HEK293T (cell line): Measurements from ENCODE around the gene EFNA5.
"Not testable (repeated sequence)": the region's sequence is repeated elsewhere in the genome, so short reads cannot be mapped to it uniquely, and the experiment has no call there.

ENCODE experiments used
- CTCF ChIA-PET: fragments of 350-600 bp; formaldehyde crosslinking; extraction: SDS; loops from one replicate; lab custom pipeline; 2021; ENCODE audit warnings: antibody characterized with exemption, inconsistent platforms; lab: Yijun Ruan, JAX
- POLR2A ChIA-PET: fragments of 350-600 bp; formaldehyde crosslinking; extraction: SDS; loops from one replicate; lab custom pipeline; 2020; ENCODE audit warnings: antibody characterized with exemption, inconsistent platforms; lab: Yijun Ruan, JAX
- DNase-seq: peaks from one replicate; pipeline ENCODE4 v3.0.0; 2012; ENCODE audit warnings: mixed read lengths; ENCODE audit errors: extremely low spot score
- ARNT ChIP-seq: fragments of 450-650 bp; IDR thresholded peaks from 2 replicates; pipeline ENCODE4 v1.6.1; 2017; ENCODE audit warnings: mild to moderate bottlenecking
- BHLHE40 ChIP-seq: fragments of 450-650 bp; IDR thresholded peaks from 2 replicates; pipeline ENCODE4 v1.6.1; 2016; ENCODE audit warnings: mild to moderate bottlenecking, moderate library complexity, borderline replicate concordance
- CTBP1 ChIP-seq: fragments of 450-650 bp; IDR thresholded peaks from 2 replicates; pipeline ENCODE4 v1.6.1; 2016; ENCODE audit warnings: borderline replicate concordance
- ELF4 ChIP-seq: fragments of 450-650 bp; IDR thresholded peaks from 2 replicates; pipeline ENCODE4 v1.6.1; 2017; ENCODE audit warnings: antibody characterized with exemption
- FOXA1 ChIP-seq: fragments of 450-650 bp; IDR thresholded peaks from 2 replicates; pipeline ENCODE4 v1.6.1; 2016; ENCODE audit warnings: mild to moderate bottlenecking
- FOXK2 ChIP-seq: fragments of 450-650 bp; IDR thresholded peaks from 2 replicates; pipeline ENCODE4 v1.6.1; 2016; ENCODE audit warnings: mild to moderate bottlenecking
- FOXM1 ChIP-seq: fragments of 450-650 bp; IDR thresholded peaks from 2 replicates; pipeline ENCODE4 v1.6.1; 2017; ENCODE audit warnings: mild to moderate bottlenecking, borderline replicate concordance
- HDGF ChIP-seq: fragments of 450-650 bp; IDR thresholded peaks from 2 replicates; pipeline ENCODE4 v1.6.1; 2017; ENCODE audit warnings: antibody characterized with exemption, borderline replicate concordance
- L3MBTL2 ChIP-seq: fragments of 450-650 bp; conservative IDR thresholded peaks from 2 replicates; pipeline ENCODE4 v1.6.1; 2016; ENCODE audit warnings: mild to moderate bottlenecking
- LEF1 ChIP-seq: fragments of 450-650 bp; IDR thresholded peaks from 2 replicates; pipeline ENCODE4 v1.6.1; 2017; ENCODE audit warnings: mild to moderate bottlenecking, borderline replicate concordance
- NFRKB ChIP-seq: fragments of 450-650 bp; IDR thresholded peaks from 2 replicates; pipeline ENCODE4 v1.6.1; 2016; ENCODE audit warnings: mild to moderate bottlenecking, moderate library complexity
- SP1 ChIP-seq: fragments of 450-650 bp; IDR thresholded peaks from 2 replicates; pipeline ENCODE4 v1.6.1; 2017
- SUZ12 ChIP-seq: fragments of 450-650 bp; IDR thresholded peaks from 2 replicates; pipeline ENCODE4 v1.6.1; 2016; ENCODE audit warnings: mild to moderate bottlenecking
- TARDBP ChIP-seq: fragments of 450-650 bp; IDR thresholded peaks from 2 replicates; pipeline ENCODE4 v1.6.1; 2016
- ZNF384 ChIP-seq: fragments of 450-650 bp; IDR thresholded peaks from 2 replicates; pipeline ENCODE4 v1.6.1; 2016
- TF ChIP-seq, protein P1 (sequence below): fragments of 450-650 bp; IDR thresholded peaks from 2 replicates; pipeline ENCODE4 v1.6.1; 2016

Gene EFNA5

DNA sequence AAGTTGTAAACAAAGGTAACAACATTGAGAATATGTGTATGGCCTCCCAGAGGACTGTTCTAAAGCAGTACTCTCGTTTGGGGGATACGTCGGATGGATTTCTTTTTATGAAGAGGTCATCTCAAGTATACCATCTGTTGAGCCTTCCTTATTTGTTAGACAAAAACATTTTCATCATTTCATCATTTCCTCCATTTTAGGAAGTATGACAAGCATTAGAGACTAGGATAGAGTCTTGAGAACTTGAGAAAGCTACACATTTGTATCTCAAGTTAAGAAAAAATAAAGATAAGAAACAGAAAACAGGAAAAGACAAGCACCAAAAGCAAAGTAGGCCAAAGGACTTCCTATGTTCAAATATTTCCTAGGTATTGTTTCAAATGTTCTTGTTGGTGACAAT, 307.0 kb downstream of the EFNA5 start:
- no peak for DNase-seq
- POLR2A ChIA-PET = no interaction called here
- TF ChIP-seq ZNF384 = no peak
- no peak for TF ChIP-seq BHLHE40
- no peak for TF ChIP-seq SP1
- no peak for TF ChIP-seq NFRKB
- no peak for TF ChIP-seq TARDBP
- CTCF ChIA-PET = interaction anchor here (0.6 kb wide), 2 partner anchors 112 to 214 kb away, joined by 3 to 5 read pairs; no protein-coding TSS in a partner anchor

DNA sequence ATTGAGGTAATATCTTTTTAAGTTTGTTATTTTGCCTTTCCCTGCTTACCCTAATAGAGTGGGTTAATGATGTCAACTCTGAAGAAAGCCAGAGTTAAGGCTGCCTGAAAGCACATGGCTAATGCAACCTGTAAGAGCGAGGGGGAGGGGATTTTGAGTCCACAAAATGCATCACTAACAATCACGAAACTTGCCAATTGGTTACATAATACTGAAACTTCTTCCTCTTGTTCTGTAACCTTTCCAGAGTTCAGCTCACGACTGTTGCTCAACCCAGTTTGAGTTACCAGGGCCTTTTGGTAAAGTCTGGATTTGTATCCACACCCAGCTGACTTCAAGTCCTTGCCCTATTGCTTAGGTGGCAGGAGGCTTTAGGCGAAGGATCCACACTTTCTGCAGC, 308.8 kb downstream of the EFNA5 start:
- POLR2A ChIA-PET = no interaction called here
- TF ChIP-seq TARDBP = no peak
- TF ChIP-seq, protein P1, sequence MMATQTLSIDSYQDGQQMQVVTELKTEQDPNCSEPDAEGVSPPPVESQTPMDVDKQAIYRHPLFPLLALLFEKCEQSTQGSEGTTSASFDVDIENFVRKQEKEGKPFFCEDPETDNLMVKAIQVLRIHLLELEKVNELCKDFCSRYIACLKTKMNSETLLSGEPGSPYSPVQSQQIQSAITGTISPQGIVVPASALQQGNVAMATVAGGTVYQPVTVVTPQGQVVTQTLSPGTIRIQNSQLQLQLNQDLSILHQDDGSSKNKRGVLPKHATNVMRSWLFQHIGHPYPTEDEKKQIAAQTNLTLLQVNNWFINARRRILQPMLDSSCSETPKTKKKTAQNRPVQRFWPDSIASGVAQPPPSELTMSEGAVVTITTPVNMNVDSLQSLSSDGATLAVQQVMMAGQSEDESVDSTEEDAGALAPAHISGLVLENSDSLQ = no peak
- TF ChIP-seq NFRKB = no peak
- TF ChIP-seq FOXK2 = no peak
- TF ChIP-seq BHLHE40 = no peak
- TF ChIP-seq ELF4 = no peak
- TF ChIP-seq HDGF = no peak
- no peak for TF ChIP-seq CTBP1
- no peak for TF ChIP-seq ARNT
- no peak for TF ChIP-seq L3MBTL2
- TF ChIP-seq ZNF384 = no peak
- no peak for TF ChIP-seq FOXA1
- no peak for TF ChIP-seq LEF1
- no peak for TF ChIP-seq SUZ12
- TF ChIP-seq FOXM1 = no peak
- TF ChIP-seq SP1 = no peak
- CTCF ChIA-PET = interaction anchor here (0.6 kb wide), 1 partner anchor 471 kb away, joined by 3 read pairs; no protein-coding TSS in a partner anchor
- no peak for DNase-seq

DNA sequence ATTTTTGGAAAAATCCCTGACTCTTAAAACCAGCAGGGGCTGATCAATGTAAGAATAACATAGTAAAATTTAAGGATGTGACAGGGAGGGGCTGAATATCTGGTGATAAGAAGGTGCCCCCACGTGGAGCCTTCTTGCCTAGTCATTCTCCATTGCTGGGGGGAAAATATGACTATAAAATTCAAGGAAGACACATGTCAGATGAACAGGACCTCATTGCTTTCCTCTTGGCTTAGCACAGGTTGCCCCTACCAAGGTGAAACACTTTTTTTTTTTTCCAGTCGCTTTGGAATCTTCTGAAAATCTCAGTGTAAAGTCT, 310.9 kb downstream of the EFNA5 start:
- TF ChIP-seq SUZ12 (no peak), L3MBTL2 (no peak), ARNT (no peak), FOXA1 (no peak), ELF4 (no peak), NFRKB (no peak), LEF1 (no peak), BHLHE40 (no peak), TARDBP (no peak), ZNF384 (no peak), CTBP1 (no peak), FOXK2 (no peak), SP1 (no peak), HDGF (no peak), FOXM1 (no peak)
- TF ChIP-seq, protein P1 = no peak
- no peak for DNase-seq
- POLR2A ChIA-PET = no interaction called here
- CTCF ChIA-PET = interaction anchor here (0.9 kb wide), 1 partner anchor 22 kb away, joined by 4 read pairs; no protein-coding TSS in a partner anchor

DNA sequence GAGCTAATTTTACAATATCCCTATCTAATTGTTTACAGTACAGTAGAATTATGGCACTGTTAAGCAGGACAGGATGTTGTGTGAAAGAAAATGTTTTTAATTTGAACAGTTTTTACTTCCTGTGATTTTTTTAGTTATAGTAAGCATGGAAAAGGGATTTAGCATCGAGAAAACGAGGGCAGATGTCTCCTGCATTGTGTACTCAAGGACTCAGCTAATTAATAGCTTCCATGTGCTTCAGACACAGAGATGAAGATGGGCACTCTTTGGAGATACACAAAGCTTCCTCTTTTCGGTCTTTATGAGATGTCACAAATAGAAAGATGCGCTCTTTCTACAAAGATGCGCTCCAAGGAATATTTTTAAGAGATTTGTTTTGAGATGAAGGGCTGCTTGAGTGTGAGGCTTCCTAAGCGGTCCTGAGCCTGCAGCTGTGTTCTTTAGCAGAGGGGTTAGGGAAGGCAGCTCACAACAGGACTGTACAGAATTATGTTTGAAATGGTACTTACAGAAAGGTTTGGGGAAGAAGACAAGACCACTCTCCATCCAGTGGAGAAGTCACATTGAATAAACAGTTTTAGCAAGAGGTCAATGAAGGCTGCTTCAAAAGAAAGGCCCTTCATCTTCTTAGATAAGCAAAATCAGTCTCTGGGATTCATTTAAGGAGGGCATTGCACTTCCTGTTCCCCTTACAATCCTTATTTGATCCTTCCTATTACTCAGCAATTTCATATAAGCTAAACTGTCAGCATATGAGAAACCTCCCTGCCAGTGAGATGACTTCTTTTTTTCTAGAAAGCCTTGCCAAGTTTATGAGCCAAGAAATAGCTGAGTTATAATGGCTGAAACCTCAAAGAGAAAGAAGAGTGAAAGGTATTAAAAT, 311.5 kb downstream of the EFNA5 start:
- no peak for TF ChIP-seq HDGF
- no peak for TF ChIP-seq FOXK2
- no peak for TF ChIP-seq ARNT
- TF ChIP-seq NFRKB = no peak
- TF ChIP-seq ELF4 = no peak
- TF ChIP-seq BHLHE40 = no peak
- no peak for TF ChIP-seq SP1
- no peak for TF ChIP-seq FOXM1
- TF ChIP-seq SUZ12 = no peak
- POLR2A ChIA-PET = no interaction called here
- no peak for DNase-seq
- CTCF ChIA-PET = no interaction called here

DNA sequence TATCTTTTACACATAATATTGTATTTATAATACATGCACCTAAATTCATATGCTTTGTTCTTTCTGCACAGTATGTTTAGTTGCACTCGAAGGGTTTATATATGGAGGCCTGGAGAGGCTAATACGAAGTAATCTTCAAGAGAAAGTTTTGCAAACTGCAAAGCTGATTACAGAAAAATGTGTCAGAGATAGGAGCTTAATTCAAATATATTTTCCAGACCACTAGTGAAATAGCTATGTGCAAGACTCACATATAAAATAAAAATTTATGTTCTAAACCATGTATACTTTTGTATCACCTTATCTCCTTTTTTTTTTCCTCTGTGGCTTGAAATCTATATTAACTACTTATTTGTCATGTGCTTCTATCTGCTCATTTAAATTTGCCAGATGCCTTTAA, 313.8 kb downstream of the EFNA5 start:
- ChIA-PET POLR2A (no interaction called here), CTCF (no interaction called here)

DNA sequence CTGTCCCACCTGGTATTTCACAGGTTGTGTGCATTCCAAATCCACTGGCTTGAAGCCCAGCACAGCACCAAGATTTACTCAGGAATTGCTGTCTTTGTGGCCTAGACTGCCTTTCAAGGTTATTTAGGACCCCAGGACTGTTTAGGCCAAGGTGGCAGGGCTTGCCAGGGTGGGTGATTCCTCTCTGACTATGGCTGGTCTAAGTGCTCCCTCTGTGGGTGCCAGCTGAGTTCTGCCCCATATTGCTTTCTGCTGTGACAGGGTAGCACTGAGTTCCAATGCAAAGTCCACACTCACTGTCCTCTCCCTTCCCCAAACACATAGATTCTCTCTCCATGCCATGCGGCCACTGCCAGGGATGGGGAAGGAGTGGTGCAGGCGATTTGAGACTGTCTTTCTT, 318.2 kb downstream of the EFNA5 start:
- no peak for DNase-seq
- ChIA-PET CTCF (no interaction called here), POLR2A (no interaction called here)
- TF ChIP-seq ZNF384 (no peak), SUZ12 (no peak), TARDBP (no peak)

More for the DNA sequence above, 313.8 kb downstream of the EFNA5 start:
- no peak for TF ChIP-seq TARDBP
- TF ChIP-seq LEF1 = no peak
- no peak for TF ChIP-seq HDGF
- DNase-seq = no peak

DNA sequence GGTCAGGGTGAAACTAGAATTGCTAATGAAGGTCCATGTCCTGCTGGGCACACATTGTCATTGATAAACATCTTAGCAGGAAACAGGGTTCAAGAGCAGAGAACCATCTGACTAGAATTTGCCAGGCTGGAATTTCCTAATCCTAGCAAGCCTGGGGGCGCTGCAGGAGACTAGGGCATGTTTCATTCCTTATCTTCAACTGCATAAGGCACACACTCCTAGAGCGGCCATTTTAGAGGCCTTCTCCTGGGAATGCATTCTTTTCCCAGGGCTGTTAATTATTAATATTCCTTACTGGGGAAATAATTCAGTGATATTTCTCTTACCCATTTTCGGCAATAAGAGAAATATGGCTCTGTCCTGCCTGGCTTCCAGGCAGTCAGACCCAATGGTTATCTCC, 324.2 kb downstream of the EFNA5 start:
- CTCF ChIA-PET, POLR2A ChIA-PET, DNase-seq: not testable (repeated sequence)
